HepG2 (cell line): ENCODE data around the gene PTGES. TPM values are rescaled to one million over a fixed set of nuclear protein-coding genes. Genes with fewer than 3 reads are reported as not detected.

Experiments
- ATAC-seq: fragments of 200-7000 bp; cut with Tn5 transposase; 3 replicates; pipeline ENCODE4 v1.9.1; 2020; ENCODE audit warnings: mild to moderate bottlenecking, moderate library complexity
- BruUV-seq: library from RNA; stranded (reverse); fragments of 400-500 nt; replicated peaks from 2 replicates; lab custom pipeline; 2021; lab: Mats Ljungman, UMichigan
- CTCF ChIA-PET: fragments of 300-600 bp; formaldehyde crosslinking; extraction: SDS; loops from one replicate; lab custom pipeline; 2021; ENCODE audit warnings: low total read pairs, inconsistent platforms, low intra/inter-chr PET ratio; lab: Yijun Ruan, JAX
- POLR2A ChIA-PET: fragments of 350-600 bp; sonication (Branson Sonifier 250); formaldehyde crosslinking; loops from one replicate; lab custom pipeline; 2020; ENCODE audit warnings: antibody characterized with exemption, inconsistent platforms; lab: Yijun Ruan, JAX
- DNase-seq: peaks from one replicate; pipeline ENCODE4 v3.0.0-alpha.2; 2015; ENCODE audit warnings: low spot score
- FAIRE-seq: peaks from 3 replicates; lab custom pipeline; 2011; peaks lifted over from hg19 to GRCh38; lab: Jason Lieb, UNC
- H2AFZ ChIP-seq: one replicate; pipeline ENCODE4 v1.6.1; 2011; ENCODE audit warnings: low read length, inconsistent platforms
- H3K27ac ChIP-seq: fragments of 300-600 bp; 3 replicates; pipeline ENCODE4 v1.8.0; 2011; ENCODE audit warnings: mixed run types, mild to moderate bottlenecking, mixed read lengths, low read length, inconsistent platforms; ENCODE audit not compliant: insufficient read depth; ENCODE audit errors: extremely low read length
- H3K27me3 ChIP-seq, 2 experiments: fragments of 200-600 bp in 1 of 2; 2 replicates in 1 of 2; 3 replicates in 1 of 2; pipeline versions ENCODE4 v1.6.0 to v1.8.0; 2011; ENCODE audit warnings: low read length in 2 of 2, mild to moderate bottlenecking in 2 of 2, moderate library complexity in 2 of 2, inconsistent platforms in 1 of 2; ENCODE audit not compliant: insufficient read depth in 2 of 2, control insufficient read depth in 1 of 2
- H3K36me3 ChIP-seq, 2 experiments: fragments of 200-600 bp in 1 of 2; replicated peaks in 1 of 2; 2 replicates in 1 of 2; 3 replicates in 1 of 2; pipeline versions ENCODE4 v1.5.1 to v1.8.0; 2011; ENCODE audit warnings: low read length in 2 of 2, inconsistent platforms in 1 of 2; ENCODE audit not compliant: insufficient read depth in 2 of 2, control insufficient read depth in 1 of 2
- H3K4me1 ChIP-seq: 2 replicates; pipeline ENCODE4 v1.5.1; 2012; ENCODE audit warnings: low read length, inconsistent platforms; ENCODE audit not compliant: insufficient read depth
- H3K4me2 ChIP-seq: 2 replicates; pipeline ENCODE4 v1.6.0; 2011; ENCODE audit warnings: low read depth, low read length, inconsistent platforms
- H3K4me3 ChIP-seq, 3 experiments: fragments of 200-600 bp in 1 of 3; sonication (generic), shearing (Covaris generic) in 1 of 3; replicated peaks in 1 of 3; 2 replicates each; pipeline ENCODE4 v1.5.1; 2011 to 2016; ENCODE audit warnings: low read length in 3 of 3, inconsistent platforms in 2 of 3, low read depth in 2 of 3, mild to moderate bottlenecking in 2 of 3, control low read depth in 1 of 3, mixed read lengths in 1 of 3; ENCODE audit not compliant: insufficient read depth in 1 of 3
- H3K79me2 ChIP-seq: one replicate; pipeline ENCODE4 v1.6.1; 2011; ENCODE audit warnings: low read length, inconsistent platforms; ENCODE audit not compliant: insufficient read depth
- H3K9ac ChIP-seq: 2 replicates; pipeline ENCODE4 v1.6.0; 2011; ENCODE audit warnings: mild to moderate bottlenecking, low read depth, low read length, inconsistent platforms; ENCODE audit not compliant: insufficient read depth
- H3K9me3 ChIP-seq: 2 replicates; pipeline ENCODE4 v1.5.1; 2012; ENCODE audit warnings: mild to moderate bottlenecking, low read length
- H4K20me1 ChIP-seq: 2 replicates; pipeline ENCODE4 v1.6.0; 2011; ENCODE audit warnings: inconsistent platforms, mild to moderate bottlenecking, low read length, moderate library complexity; ENCODE audit not compliant: insufficient read depth
- BRD4 ChIP-seq: sonication (generic); formaldehyde crosslinking; IDR thresholded peaks from 2 replicates; pipeline ENCODE4 v1.4.0; 2020; ENCODE audit warnings: missing genetic modification reagents
- CAMTA2 ChIP-seq: sonication (generic); formaldehyde crosslinking; IDR thresholded peaks from 2 replicates; pipeline ENCODE4 v1.4.0; 2020; ENCODE audit warnings: mild to moderate bottlenecking, missing genetic modification reagents, borderline replicate concordance
- SP140L ChIP-seq: sonication (generic); formaldehyde crosslinking; IDR thresholded peaks from 2 replicates; pipeline ENCODE4 v1.4.0; 2020; ENCODE audit warnings: missing genetic modification reagents, borderline replicate concordance
- TRAFD1 ChIP-seq: sonication (generic); formaldehyde crosslinking; IDR thresholded peaks from 2 replicates; pipeline ENCODE4 v1.5.1; 2020; ENCODE audit warnings: missing genetic modification reagents, mild to moderate bottlenecking, borderline replicate concordance
- ZBTB20 ChIP-seq: sonication (generic); formaldehyde crosslinking; IDR thresholded peaks from 2 replicates; pipeline ENCODE4 v1.8.1; 2023; ENCODE audit warnings: missing genetic modification reagents, low read depth, mild to moderate bottlenecking, borderline replicate concordance
- ZNF574 ChIP-seq: sonication (generic); formaldehyde crosslinking; IDR thresholded peaks from 2 replicates; pipeline ENCODE4 v1.4.0; 2020; ENCODE audit warnings: missing genetic modification reagents
- ZNF720 ChIP-seq: sonication (generic); formaldehyde crosslinking; IDR thresholded peaks from 2 replicates; pipeline ENCODE4 v1.4.0; 2020; ENCODE audit warnings: missing genetic modification reagents
- ZNF761 ChIP-seq: sonication (generic); formaldehyde crosslinking; conservative IDR thresholded peaks from 2 replicates; pipeline ENCODE4 v1.4.0; 2020; ENCODE audit warnings: mild to moderate bottlenecking, missing genetic modification reagents
- WGBS: methylation state at CpG from one replicate; pipeline ENCODE4 v1.1.6; 2017; ENCODE audit warnings: low lambda C conversion rate; 5-methylcytosine and 5-hydroxymethylcytosine counted together
- in situ Hi-C: cut with HindIII; loops from 2 replicates; pipeline ENCODE4 v1.10.0; 2017; ENCODE audit warnings: low pct_unique_long_range_greater_than_20kb; ENCODE audit not compliant: extremely low pct_ligation_motif_present
- intact Hi-C: fragments of 100-400 bp; cut with micrococcal nuclease; formaldehyde crosslinking; loops from one replicate; pipeline ENCODE4 v1.10.0; 2022; ENCODE audit not compliant: unreplicated experiment
- polyA plus RNA-seq, 8 experiments: library from polyadenylated mRNA; depleted of rRNA in 3 of 8; stranded (reverse) in 7 of 8; unstranded in 1 of 8; fragments of >200 nt; fragmentation: Illumina TruSeq in 4 of 8; extraction: Trizol in 4 of 8; gene quantifications; 2 replicates each; pipeline versions ENCODE4 v1.2.1 to v1.2.3, GENCODE V29; 2011 to 2016; ENCODE audit warnings: low read depth in 4 of 8, missing spikeins in 1 of 8, mixed read lengths in 1 of 8; ENCODE audit not compliant: insufficient read depth in 1 of 8
- total RNA-seq, 5 experiments: library from RNA; depleted of rRNA; stranded (reverse); fragments of >200 nt; fragmentation: Illumina TruSeq; extraction: Trizol; gene quantifications; 2 replicates each; pipeline ENCODE4 v1.2.3, GENCODE V29; 2016; ENCODE audit warnings: low read depth in 1 of 5

The PTGES gene
- total and polyA plus RNA-seq, 2 of the 13 experiments (the other 11 are each of a cell fraction or from before 2014, with no cell fraction given) = 0.07 TPM; not detected in 1

DNA sequence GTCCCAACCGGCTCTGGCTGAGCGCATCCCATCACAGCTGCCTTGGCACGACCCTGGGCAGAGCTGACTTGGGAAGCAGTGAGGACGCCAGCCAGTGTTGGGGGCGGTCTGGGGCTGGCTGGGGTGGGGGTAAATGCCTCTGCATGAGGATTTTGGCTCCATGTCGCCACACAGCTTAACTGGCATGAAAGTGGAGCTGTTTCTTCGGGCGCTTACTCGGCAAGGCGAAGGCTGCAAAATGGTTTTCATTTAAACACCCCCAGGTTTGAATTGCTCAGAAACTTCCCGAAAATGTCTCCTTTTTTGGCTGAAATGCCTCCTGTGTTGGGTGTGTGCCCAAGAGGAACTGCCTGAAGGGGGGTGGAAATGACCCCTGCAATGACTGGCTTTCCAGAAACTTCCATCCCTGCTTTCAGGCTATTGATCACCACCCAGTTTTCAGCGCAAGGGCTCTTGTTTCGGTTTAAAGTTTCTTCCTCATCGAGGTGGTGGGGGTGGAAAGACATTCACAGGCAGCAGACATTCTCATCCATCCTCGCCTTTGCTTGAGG is 38.3 kb downstream of the PTGES start:
- Histone ChIP-seq H3K27ac (no peak overlapping the region), H3K79me2 (no peaks in the 10 kb centered on the region), H3K4me2 (no peak overlapping the region), H3K9me3 (no peaks in the 10 kb centered on the region), H3K9ac (no peak overlapping the region), H4K20me1 (no peaks in the 10 kb centered on the region), H3K27me3 (peaks cover 6 to 47% of the 10 kb centered on the region in 2 experiments; a peak in 4 of 5 replicates), H3K4me1 (no peaks in the 10 kb centered on the region), H3K4me3 (no peak overlapping the region), H3K36me3 (no peaks in the 10 kb centered on the region), H2AFZ (no peak overlapping the region)
- 85% methylated on average over 7 of the region's 15 CpGs for WGBS
- no peak for ATAC-seq
- intact Hi-C loops (no loop called here), in situ Hi-C loops (no loop called here)
- TF ChIP-seq CAMTA2 (CRISPR knock-in tag) (no peak), ZBTB20 (CRISPR knock-in tag) (no peak), TRAFD1 (CRISPR knock-in tag) (no peak), BRD4 (no peak), ZNF720 (CRISPR knock-in tag) (no peak)
- FAIRE-seq = no peak
- POLR2A ChIA-PET = no interaction called here
- BruUV-seq = no TSS peak
- CTCF ChIA-PET = no interaction called here
- no peak for DNase-seq

DNA sequence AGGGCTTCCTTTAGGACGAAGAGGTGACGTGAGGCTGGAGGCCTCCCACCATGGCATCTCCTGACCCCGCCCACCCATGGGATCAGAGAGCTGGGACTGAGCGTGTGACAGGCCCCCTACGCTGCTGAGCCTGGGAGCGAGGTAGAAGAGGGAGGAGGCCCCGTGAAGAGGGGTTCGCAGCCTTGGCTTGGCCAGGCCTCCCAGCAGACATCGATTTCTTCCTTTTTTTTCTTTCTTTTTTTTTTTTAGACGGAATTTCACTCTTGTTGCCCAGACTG is 39.5 kb downstream of the PTGES start:
- H2AFZ ChIP-seq = no peak overlapping the region
- 57% methylated on average over 9 of the region's 10 CpGs for WGBS
- FAIRE-seq = no peak
- H3K9ac ChIP-seq = no peak overlapping the region
- no peaks in the 10 kb centered on the region for H3K79me2 ChIP-seq
- H3K27me3 ChIP-seq = peaks cover 6 to 54% of the 10 kb centered on the region in 2 experiments; a peak in 4 of 5 replicates
- TF ChIP-seq ZNF574 = no peak
- TF ChIP-seq SP140L (CRISPR knock-in tag) = no peak
- no peak for TF ChIP-seq ZNF761 (CRISPR knock-in tag)
- TF ChIP-seq CAMTA2 (CRISPR knock-in tag) = no peak
- in situ Hi-C loops = no loop called here
- no peak for DNase-seq
- no peaks in the 10 kb centered on the region for H3K9me3 ChIP-seq
- intact Hi-C loops = no loop called here
- H3K36me3 ChIP-seq = no peaks in the 10 kb centered on the region
- no TSS peak for BruUV-seq
- H3K27ac ChIP-seq = no peak overlapping the region
- no peaks in the 10 kb centered on the region for H4K20me1 ChIP-seq
- H3K4me1 ChIP-seq = no peaks in the 10 kb centered on the region
- no peak for ATAC-seq
- CTCF ChIA-PET = no interaction called here
- H3K4me3 ChIP-seq = no peak overlapping the region
- POLR2A ChIA-PET = no interaction called here
- H3K4me2 ChIP-seq = no peak overlapping the region
